PC-9 (cell line): ENCODE measurements around the gene TIGD6. TPM values are rescaled to one million over a fixed set of nuclear protein-coding genes. Genes with fewer than 3 reads are reported as not detected.
"Not testable (repeated sequence)": the region's sequence is repeated elsewhere in the genome, so short reads cannot be mapped to it uniquely, and the experiment has no call there.

Experiments used
- BruUV-seq: library from RNA; stranded (reverse); fragments of 400-500 nt; replicated peaks from 2 replicates; lab custom pipeline; 2021; lab: Mats Ljungman, UMichigan
- CTCF ChIA-PET: fragments of 300-600 bp; sonication (Branson Sonifier 250); formaldehyde crosslinking; loops from one replicate; lab custom pipeline; 2022; ENCODE audit warnings: antibody characterized with exemption; lab: Charles Lee
- POLR2A ChIA-PET: fragments of 300-600 bp; sonication (Branson Sonifier 250); formaldehyde crosslinking; loops from one replicate; lab custom pipeline; 2022; ENCODE audit warnings: antibody characterized with exemption; ENCODE audit not compliant: unreplicated experiment; lab: Charles Lee
- DNase-seq, 2 experiments: peaks; one replicate each; pipeline versions ENCODE4 v3.0.0 to v3.0.0-alpha.2; 2015 to 2022; ENCODE audit warnings: mixed read lengths in 1 of 2
- H2AFZ ChIP-seq: fragments of 200-600 bp; sonication (generic); 2 replicates; pipeline ENCODE4 v1.8.1; 2017; ENCODE audit warnings: antibody characterized with exemption
- H3F3A ChIP-seq: fragments of 200-600 bp; sonication (generic); 2 replicates; pipeline ENCODE4 v1.8.1; 2017; ENCODE audit warnings: antibody characterized with exemption, mild to moderate bottlenecking, low read depth; ENCODE audit not compliant: insufficient read depth
- H3K27ac ChIP-seq: fragments of 200-600 bp; sonication (generic); 2 replicates; pipeline ENCODE4 v1.6.1; 2016; ENCODE audit warnings: mixed run types
- H3K27me3 ChIP-seq: fragments of 200-600 bp; sonication (generic); 2 replicates; pipeline ENCODE4 v1.6.1; 2016; ENCODE audit warnings: low read depth, mixed run types; ENCODE audit not compliant: insufficient read depth
- H3K36me3 ChIP-seq: fragments of 200-600 bp; sonication (generic); 2 replicates; pipeline ENCODE4 v1.6.1; 2016; ENCODE audit warnings: low read depth, mixed run types
- H3K4me1 ChIP-seq: fragments of 200-600 bp; sonication (generic); replicated peaks from 2 replicates; pipeline ENCODE4 v1.6.1; 2016; ENCODE audit warnings: mixed run types; ENCODE audit not compliant: insufficient read depth
- H3K4me2 ChIP-seq: fragments of 200-600 bp; sonication (generic); 2 replicates; pipeline ENCODE4 v1.6.1; 2017; ENCODE audit warnings: mixed run types
- H3K4me3 ChIP-seq: fragments of 200-600 bp; sonication (generic); 2 replicates; pipeline ENCODE4 v1.6.1; 2016; ENCODE audit warnings: mixed run types
- H3K79me2 ChIP-seq: fragments of 200-600 bp; sonication (generic); 2 replicates; pipeline ENCODE4 v1.6.1; 2017; ENCODE audit warnings: low read depth, mixed run types
- H3K9me2 ChIP-seq: fragments of 200-600 bp; sonication (generic); 2 replicates; pipeline ENCODE4 v1.8.1; 2017; ENCODE audit warnings: mild to moderate bottlenecking; ENCODE audit not compliant: insufficient read depth
- H3K9me3 ChIP-seq: fragments of 200-600 bp; sonication (generic); 2 replicates; pipeline ENCODE4 v1.8.1; 2016; ENCODE audit warnings: low read depth; ENCODE audit not compliant: insufficient read depth
- H4K20me1 ChIP-seq: fragments of 200-600 bp; sonication (generic); 2 replicates; pipeline ENCODE4 v1.8.1; 2017; ENCODE audit not compliant: insufficient read depth
- CTCF ChIP-seq: fragments of 200-600 bp; sonication (generic); conservative IDR thresholded peaks from 2 replicates; pipeline ENCODE4 v1.6.1; 2017; ENCODE audit warnings: mixed run types, antibody characterized with exemption, mild to moderate bottlenecking, moderate library complexity
- EZH2 ChIP-seq: fragments of 200-600 bp; sonication (generic); IDR thresholded peaks from 2 replicates; pipeline ENCODE4 v1.8.0; 2017; ENCODE audit warnings: antibody characterized with exemption, low read depth
- intact Hi-C: fragments of 100-400 bp; cut with micrococcal nuclease; formaldehyde crosslinking; loops from one replicate; pipeline ENCODE4 v1.10.0; 2022; ENCODE audit not compliant: unreplicated experiment
- total RNA-seq: library from RNA; stranded (reverse); gene quantifications from 2 replicates; pipeline ENCODE4 v1.2.3, GENCODE V29; 2021

TIGD6 gene
- total RNA-seq, 1 experiment from 2014 or later = 3.0 TPM

- H3K79me2 ChIP-seq = no peaks in the 10 kb centered on the region
- peak overlapping the region; percentile 34; the same call in 1 of the 2 replicates for H2AFZ ChIP-seq
- DNase-seq = no peak
- no peaks in the 10 kb centered on the region for H3K27me3 ChIP-seq
- peaks cover 8% of the 10 kb centered on the region; the same call in 1 of the 2 replicates for H3K4me1 ChIP-seq
- CTCF ChIA-PET = no interaction called here
- no peaks in the 10 kb centered on the region for H3K9me3 ChIP-seq
- no peak overlapping the region for H3K4me2 ChIP-seq
- no TSS peak for BruUV-seq
- POLR2A ChIA-PET = no interaction called here
- peaks cover 2% of the 10 kb centered on the region; the same call in 1 of the 2 replicates for H3F3A ChIP-seq
- H3K4me3 ChIP-seq = no peak overlapping the region
- no peaks in the 10 kb centered on the region for H4K20me1 ChIP-seq
- H3K36me3 ChIP-seq = no peaks in the 10 kb centered on the region
- no peaks in the 10 kb centered on the region for H3K9me2 ChIP-seq
- intact Hi-C loops = no loop called here
- no peak for TF ChIP-seq CTCF
- no peak for TF ChIP-seq EZH2
- 0 out of 2 replicates have a peak overlapping the region, but pooled peaks have one; percentile 22 for H3K27ac ChIP-seq
Observed at GRCh38 chr5:149948993-149949392, 51.5 kb downstream of the TIGD6 start.

- BruUV-seq = no TSS peak
- H3K4me1 ChIP-seq = peaks cover 13% of the 10 kb centered on the region
Observed at GRCh38 chr5:149946118-149946517, 54.3 kb downstream of the TIGD6 start.

GRCh38 chr5:149944666-149945065, 55.8 kb downstream of the TIGD6 start, which contains the start of gene PDE6A:
TSS of gene PDE6A (minus strand) at chr5:149944793. CDS start at chr5:149944673, 120 bp downstream.
- POLR2A ChIA-PET = no interaction called here
- no peaks in the 10 kb centered on the region for H3K27me3 ChIP-seq

More at GRCh38 chr5:149946118-149946517, 54.3 kb downstream of the TIGD6 start:
- no peak for DNase-seq
- H3K9me2 ChIP-seq = no peaks in the 10 kb centered on the region
- H3K79me2 ChIP-seq = no peaks in the 10 kb centered on the region
- no peak overlapping the region for H3K4me3 ChIP-seq
- no peak overlapping the region for H2AFZ ChIP-seq
- CTCF ChIA-PET = no interaction called here
- no peaks in the 10 kb centered on the region for H3K27me3 ChIP-seq
- no peaks in the 10 kb centered on the region for H3F3A ChIP-seq
- POLR2A ChIA-PET = interaction anchor here (0.7 kb wide), 1 partner anchor 46 kb away, joined by 5 read pairs; no protein-coding TSS in a partner anchor
- no peaks in the 10 kb centered on the region for H4K20me1 ChIP-seq
- no peak overlapping the region for H3K27ac ChIP-seq
- H3K36me3 ChIP-seq = no peaks in the 10 kb centered on the region
- no peaks in the 10 kb centered on the region for H3K9me3 ChIP-seq
- intact Hi-C loops = no loop called here
- TF ChIP-seq EZH2 = no peak
- no peak for TF ChIP-seq CTCF
- H3K4me2 ChIP-seq = no peak overlapping the region

GRCh38 chr5:149943177-149943949, 57.1 kb downstream of the TIGD6 start:
- DNase-seq, intact Hi-C loops, H3K9me2 ChIP-seq, H2AFZ ChIP-seq, H4K20me1 ChIP-seq, H3K79me2 ChIP-seq, POLR2A ChIA-PET, H3K36me3 ChIP-seq, H3K9me3 ChIP-seq, H3K4me2 ChIP-seq, CTCF ChIA-PET, BruUV-seq, H3K27me3 ChIP-seq, H3K4me3 ChIP-seq, H3K27ac ChIP-seq: not testable (repeated sequence)
- H3F3A ChIP-seq = peaks cover 24% of the 10 kb centered on the region
- peaks cover 32% of the 10 kb centered on the region for H3K4me1 ChIP-seq

More at GRCh38 chr5:149944666-149945065, 55.8 kb downstream of the TIGD6 start, which contains the start of gene PDE6A:
- CTCF ChIA-PET = no interaction called here
- H3K4me3 ChIP-seq = no peak within 1 kb of the TSS
- H3K4me2 ChIP-seq = no peak within 1 kb of the TSS
- TF ChIP-seq CTCF (no peak), EZH2 (no peak)
- DNase-seq = no peak
- H3K4me1 ChIP-seq = peaks cover 28% of the 10 kb centered on the region
- no peaks in the 10 kb centered on the region for H4K20me1 ChIP-seq
- H3K79me2 ChIP-seq = no peaks in the 10 kb centered on the region
- no TSS peak for BruUV-seq
- peaks cover 13% of the 10 kb centered on the region for H3F3A ChIP-seq
- H3K9me3 ChIP-seq = no peaks in the 10 kb centered on the region
- intact Hi-C loops = no loop called here
- no peak within 1 kb of the TSS for H3K27ac ChIP-seq
- H3K36me3 ChIP-seq = no peaks in the 10 kb centered on the region
- H3K9me2 ChIP-seq = no peaks in the 10 kb centered on the region
- H2AFZ ChIP-seq = no peak within 1 kb of the TSS
